ENCODE data around the gene ZNF723.
"Not testable (repeated sequence)": the region's sequence is repeated elsewhere in the genome, so short reads cannot be mapped to it uniquely, and the experiment has no call there.

The ZNF723 gene

GRCh38 chr19:22831211-22831610 lies 880 bp upstream of the ZNF723 start:
- DNase-seq (ENCODE audit: low read depth in 2 of 2), result no peak
- TF ChIP-seq CTCF (IDR thresholded peaks at IDR 0.05; ENCODE audit: low read depth, low read length), result no peak
- no peak overlapping the region for H3K4me3 ChIP-seq (replicated peaks in 1 of 2; ENCODE audit: low read depth in 2 of 2, low read length in 2 of 2)

GRCh38 chr19:22857713-22858320 lies 25.7 kb downstream of the ZNF723 start:
- H3K4me3 ChIP-seq (replicated peaks in 1 of 2; ENCODE audit: low read depth in 2 of 2, low read length in 2 of 2); DNase-seq (ENCODE audit: low read depth in 2 of 2): not testable (repeated sequence)

GRCh38 chr19:22882797-22883196 lies 50.7 kb downstream of the ZNF723 start:
- DNase-seq (ENCODE audit: low read depth in 2 of 2), result peak; percentile 11 to 49
- TF ChIP-seq CTCF (IDR thresholded peaks at IDR 0.05; ENCODE audit: low read depth, low read length), result peak; percentile 22
- no peak overlapping the region for H3K4me3 ChIP-seq (replicated peaks in 1 of 2; ENCODE audit: low read depth in 2 of 2, low read length in 2 of 2)

- no peak for TF ChIP-seq CTCF (IDR thresholded peaks at IDR 0.05; ENCODE audit: low read depth, low read length)
- DNase-seq (ENCODE audit: low read depth in 2 of 2), result no peak
- H3K4me3 ChIP-seq (replicated peaks in 1 of 2; ENCODE audit: low read depth in 2 of 2, low read length in 2 of 2), result no peak overlapping the region
These were observed 61.8 kb downstream of the ZNF723 start for GRCh38 chr19:22893855-22894270.

GRCh38 chr19:22901431-22902130 lies 69.5 kb downstream of the ZNF723 start:
- DNase-seq (ENCODE audit: low read depth in 2 of 2), result no peak
- TF ChIP-seq CTCF (IDR thresholded peaks at IDR 0.05; ENCODE audit: low read depth, low read length), result no peak
- no peak overlapping the region for H3K4me3 ChIP-seq (replicated peaks in 1 of 2; ENCODE audit: low read depth in 2 of 2, low read length in 2 of 2)

Measured in cardiac fibroblast (primary cell).